Activated CD8-positive, alpha-beta memory T cell treated with anti-CD3 and anti-CD28 coated beads, Interleukin-2, amount 10 ng/mL, durations not matched to agents 7 days and 5 days (primary cell): ENCODE results near the gene FAM72C. TPM values are rescaled to one million over a fixed set of nuclear protein-coding genes. Genes with fewer than 3 reads are reported as not detected.
"Not testable (repeated sequence)": the region's sequence is repeated elsewhere in the genome, so short reads cannot be mapped to it uniquely, and the experiment has no call there.

Experiments used
- ATAC-seq: fragments of 150-1000 bp; cut with Tn5 transposase; one replicate; pipeline ENCODE4 v1.10.0; 2021; ENCODE audit warnings: moderate library complexity
- CTCF ChIA-PET: fragments of 350-600 bp; sonication (Branson Sonifier 250); formaldehyde crosslinking; loops from one replicate; lab custom pipeline; 2021; ENCODE audit warnings: antibody characterized with exemption; lab: Charles Lee
- DNase-seq: peaks from one replicate; pipeline ENCODE4 v3.0.0-alpha.2; 2020
- H3K27ac Mint-ChIP-seq: one replicate; pipeline ENCODE4 v1.8.0; 2021; ENCODE audit warnings: mild to moderate bottlenecking, mixed read lengths
- H3K27me3 Mint-ChIP-seq: one replicate; pipeline ENCODE4 v1.8.0; 2021; ENCODE audit warnings: mixed read lengths
- H3K36me3 Mint-ChIP-seq: one replicate; pipeline ENCODE4 v1.8.0; 2021; ENCODE audit warnings: mild to moderate bottlenecking, mixed read lengths
- H3K4me1 Mint-ChIP-seq: one replicate; pipeline ENCODE4 v1.8.0; 2021; ENCODE audit warnings: mixed read lengths
- H3K4me3 Mint-ChIP-seq: one replicate; pipeline ENCODE4 v1.8.0; 2021; ENCODE audit warnings: mild to moderate bottlenecking, moderate library complexity, mixed read lengths
- H3K9me3 Mint-ChIP-seq: one replicate; pipeline ENCODE4 v1.8.0; 2022; ENCODE audit warnings: low read depth, mixed read lengths
- total RNA-seq, 2 experiments: library from RNA; stranded (reverse); gene quantifications; one replicate each; pipeline ENCODE4 v1.2.3, GENCODE V29; 2021

The FAM72C gene
- total RNA-seq, 2 experiments from 2014 or later: 10.9 to 15.3 TPM

GRCh38 chr1:143955930-143956329 lies 15.9 kb downstream of the FAM72C start:
- DNase-seq, H3K9me3 Mint-ChIP-seq, H3K27ac Mint-ChIP-seq, H3K4me1 Mint-ChIP-seq, H3K4me3 Mint-ChIP-seq, H3K27me3 Mint-ChIP-seq, H3K36me3 Mint-ChIP-seq, CTCF ChIA-PET, ATAC-seq: not testable (repeated sequence)

DNA sequence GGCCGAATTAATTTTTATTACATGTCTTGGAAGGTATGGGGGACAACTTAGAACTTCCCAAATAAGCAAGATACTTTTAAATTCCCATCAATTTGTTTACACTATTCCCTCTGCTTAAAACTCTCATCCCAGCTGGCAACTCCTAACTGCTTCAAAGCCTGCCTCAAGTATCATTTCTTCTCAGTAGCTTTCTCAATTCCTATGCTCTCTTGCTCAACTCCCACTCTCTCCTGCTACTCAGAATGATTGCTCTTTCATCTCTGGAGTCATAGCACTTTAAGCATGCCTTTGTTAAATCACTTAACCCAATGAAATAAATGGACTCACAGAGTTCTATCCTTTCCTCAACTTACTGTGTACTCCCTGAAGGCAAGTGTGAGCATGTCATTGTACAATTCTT lies 18.9 kb downstream of the FAM72C start:
- H3K36me3 Mint-ChIP-seq, H3K4me1 Mint-ChIP-seq, H3K9me3 Mint-ChIP-seq, H3K27me3 Mint-ChIP-seq, H3K27ac Mint-ChIP-seq, ATAC-seq, DNase-seq, H3K4me3 Mint-ChIP-seq, CTCF ChIA-PET: not testable (repeated sequence)

DNA sequence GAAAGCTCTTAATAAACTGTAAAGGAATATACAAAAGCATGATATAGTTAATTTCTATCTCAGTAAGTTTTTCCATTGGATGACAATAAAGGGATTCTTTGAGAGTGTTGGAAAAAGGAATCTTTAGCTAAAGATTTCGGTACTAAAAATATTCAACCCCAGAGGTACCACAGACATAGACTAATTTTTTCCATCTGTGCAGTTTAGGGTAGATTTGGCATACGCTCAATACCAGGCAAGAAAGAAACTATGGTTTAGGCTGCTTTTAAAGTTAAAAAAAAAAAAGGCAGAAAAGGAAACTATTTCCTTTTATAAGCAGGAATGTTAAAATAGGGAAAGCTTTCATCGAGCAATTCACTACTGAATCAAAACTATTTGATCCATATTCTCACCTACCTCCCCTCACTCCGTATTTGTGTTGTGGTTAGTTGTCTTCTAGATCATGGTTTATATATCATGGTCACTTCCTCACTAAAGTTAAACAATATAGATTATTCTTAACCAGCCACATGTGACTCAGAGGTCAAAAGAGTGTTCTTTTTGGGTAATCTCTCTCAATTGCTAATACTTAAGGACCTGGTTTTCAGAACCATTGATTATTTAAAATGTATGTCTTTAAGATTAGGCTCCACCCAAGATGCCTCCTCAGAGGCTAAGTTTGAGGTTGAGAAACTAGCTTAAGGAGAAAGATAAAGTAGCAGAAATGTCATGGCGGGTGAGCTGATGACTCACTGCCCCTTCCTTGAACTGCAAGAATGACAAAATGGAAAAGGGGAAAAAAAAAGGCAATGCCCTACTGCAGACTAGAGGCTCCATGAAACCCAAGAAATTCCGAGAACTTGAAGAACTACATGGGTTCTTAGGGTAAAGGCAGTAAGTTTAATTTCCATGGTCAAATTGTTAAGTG lies 20.0 kb downstream of the FAM72C start:
- ATAC-seq, H3K9me3 Mint-ChIP-seq, DNase-seq, H3K4me3 Mint-ChIP-seq, CTCF ChIA-PET, H3K27me3 Mint-ChIP-seq, H3K27ac Mint-ChIP-seq, H3K36me3 Mint-ChIP-seq, H3K4me1 Mint-ChIP-seq: not testable (repeated sequence)

DNA sequence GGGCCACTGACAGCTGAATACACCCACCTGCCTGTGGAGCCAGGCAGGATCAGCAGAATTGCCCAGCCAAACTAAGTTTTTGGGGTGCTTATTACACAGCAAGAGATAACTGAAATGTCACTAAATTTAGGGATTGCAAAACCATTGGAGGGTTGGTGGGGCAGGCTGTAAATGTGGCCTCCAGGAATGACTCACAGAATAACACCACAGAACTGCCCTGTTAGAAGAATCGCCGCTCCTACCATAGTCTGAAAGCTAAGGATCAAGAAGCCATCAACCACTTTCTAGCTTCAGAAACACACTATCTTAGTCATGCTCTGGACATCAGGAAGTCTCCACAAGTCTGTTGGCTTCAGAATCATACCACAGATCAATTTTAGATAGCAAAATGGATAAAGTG lies 24.0 kb downstream of the FAM72C start:
- H3K9me3 Mint-ChIP-seq, ATAC-seq, H3K36me3 Mint-ChIP-seq, CTCF ChIA-PET, DNase-seq, H3K4me1 Mint-ChIP-seq, H3K27me3 Mint-ChIP-seq, H3K27ac Mint-ChIP-seq, H3K4me3 Mint-ChIP-seq: not testable (repeated sequence)

DNA sequence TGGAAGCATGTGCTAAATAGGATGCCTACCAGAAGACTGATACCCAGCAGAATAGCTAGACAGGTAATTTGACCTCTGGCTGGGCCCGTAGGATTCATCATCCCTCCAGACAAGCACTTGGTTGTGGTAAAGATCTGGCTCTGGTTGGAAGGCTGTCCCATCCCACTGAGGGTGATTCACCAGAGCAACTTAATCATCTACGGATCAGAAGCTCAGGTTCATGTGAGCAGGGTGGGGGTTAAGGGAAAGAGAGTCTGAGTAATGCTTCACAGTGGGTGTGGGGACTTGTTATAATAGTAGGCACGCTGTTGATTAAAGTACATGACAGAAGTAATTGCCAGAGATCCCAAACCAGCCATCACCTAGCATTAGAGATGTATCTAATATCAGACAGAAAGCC lies 26.5 kb downstream of the FAM72C start:
- ATAC-seq, H3K4me1 Mint-ChIP-seq, H3K36me3 Mint-ChIP-seq, H3K27me3 Mint-ChIP-seq, H3K27ac Mint-ChIP-seq, H3K9me3 Mint-ChIP-seq, DNase-seq, CTCF ChIA-PET, H3K4me3 Mint-ChIP-seq: not testable (repeated sequence)

- H3K9me3 Mint-ChIP-seq, H3K27me3 Mint-ChIP-seq, H3K36me3 Mint-ChIP-seq, H3K27ac Mint-ChIP-seq, CTCF ChIA-PET, ATAC-seq, H3K4me3 Mint-ChIP-seq, DNase-seq, H3K4me1 Mint-ChIP-seq: not testable (repeated sequence)
Measured at GRCh38 chr1:143944576-143945240, 27.1 kb downstream of the FAM72C start.

- H3K4me3 Mint-ChIP-seq, H3K27ac Mint-ChIP-seq, ATAC-seq, CTCF ChIA-PET, H3K27me3 Mint-ChIP-seq, DNase-seq, H3K9me3 Mint-ChIP-seq, H3K36me3 Mint-ChIP-seq, H3K4me1 Mint-ChIP-seq: not testable (repeated sequence)
Measured at GRCh38 chr1:143943319-143943978, 28.3 kb downstream of the FAM72C start.

GRCh38 chr1:143942238-143942860 lies 29.4 kb downstream of the FAM72C start:
- H3K36me3 Mint-ChIP-seq, H3K4me1 Mint-ChIP-seq, CTCF ChIA-PET, H3K27ac Mint-ChIP-seq, ATAC-seq, H3K9me3 Mint-ChIP-seq, DNase-seq, H3K4me3 Mint-ChIP-seq, H3K27me3 Mint-ChIP-seq: not testable (repeated sequence)

GRCh38 chr1:143939666-143940065 lies 32.1 kb downstream of the FAM72C start:
- CTCF ChIA-PET, H3K9me3 Mint-ChIP-seq, H3K27ac Mint-ChIP-seq, DNase-seq, H3K36me3 Mint-ChIP-seq, H3K4me1 Mint-ChIP-seq, H3K27me3 Mint-ChIP-seq, ATAC-seq, H3K4me3 Mint-ChIP-seq: not testable (repeated sequence)

- H3K4me1 Mint-ChIP-seq, DNase-seq, H3K36me3 Mint-ChIP-seq, H3K27ac Mint-ChIP-seq, H3K27me3 Mint-ChIP-seq, H3K9me3 Mint-ChIP-seq, H3K4me3 Mint-ChIP-seq, ATAC-seq, CTCF ChIA-PET: not testable (repeated sequence)
Measured at GRCh38 chr1:143938922-143939321, 32.9 kb downstream of the FAM72C start.

- H3K4me3 Mint-ChIP-seq, H3K9me3 Mint-ChIP-seq, H3K4me1 Mint-ChIP-seq, ATAC-seq, H3K27me3 Mint-ChIP-seq, H3K27ac Mint-ChIP-seq, H3K36me3 Mint-ChIP-seq, CTCF ChIA-PET: not testable (repeated sequence)
- peak; percentile 41 for DNase-seq
Measured at GRCh38 chr1:143936457-143937115, 35.2 kb downstream of the FAM72C start.

- H3K27ac Mint-ChIP-seq, DNase-seq, ATAC-seq, H3K27me3 Mint-ChIP-seq, H3K4me3 Mint-ChIP-seq, H3K4me1 Mint-ChIP-seq, H3K9me3 Mint-ChIP-seq, CTCF ChIA-PET, H3K36me3 Mint-ChIP-seq: not testable (repeated sequence)
Measured at GRCh38 chr1:143919127-143919526, 52.7 kb downstream of the FAM72C start.

- H3K27ac Mint-ChIP-seq, H3K36me3 Mint-ChIP-seq, H3K4me3 Mint-ChIP-seq, H3K27me3 Mint-ChIP-seq, H3K9me3 Mint-ChIP-seq, CTCF ChIA-PET, DNase-seq, ATAC-seq, H3K4me1 Mint-ChIP-seq: not testable (repeated sequence)
Measured at GRCh38 chr1:143918552-143918951, 53.2 kb downstream of the FAM72C start.
